ENCODE data around the gene SSH2. TPM values are rescaled to one million over a fixed set of nuclear protein-coding genes. Genes with fewer than 3 reads are reported as not detected.
"Not testable (repeated sequence)": the region's sequence is repeated elsewhere in the genome, so short reads cannot be mapped to it uniquely, and the experiment has no call there.

SSH2 gene
- total RNA-seq, 1 experiment from 2014 or later, result 45.1 TPM

GRCh38 chr17:29862951-29863350 is 67.1 kb downstream of the SSH2 start:
- intact Hi-C loops (cut with micrococcal nuclease; ENCODE audit: unreplicated experiment), result no loop called here
- ChIA-PET CTCF (no interaction called here), POLR2A (ENCODE audit: unreplicated experiment) (interaction anchor here (0.7 kb wide), 1 partner anchor 171 kb away, joined by 10 read pairs; no protein-coding TSS in a partner anchor)
- Histone ChIP-seq H3K9me3 (ENCODE audit: insufficient read depth, low read depth) (no peaks in the 10 kb centered on the region), H3K9me2 (ENCODE audit: insufficient read depth) (no peaks in the 10 kb centered on the region), H2AFZ (no peak overlapping the region), H3K36me3 (ENCODE audit: low read depth) (no peaks in the 10 kb centered on the region), H3K4me1 (replicated peaks; ENCODE audit: insufficient read depth) (no peaks in the 10 kb centered on the region), H3K4me3 (no peak overlapping the region), H3K79me2 (ENCODE audit: low read depth) (no peaks in the 10 kb centered on the region), H3K4me2 (no peak overlapping the region), H3K27ac (no peak overlapping the region), H3F3A (ENCODE audit: insufficient read depth, low read depth) (no peaks in the 10 kb centered on the region), H3K27me3 (ENCODE audit: insufficient read depth, low read depth) (no peaks in the 10 kb centered on the region), H4K20me1 (ENCODE audit: insufficient read depth) (no peaks in the 10 kb centered on the region)
- DNase-seq, result no peak
- TF ChIP-seq CTCF (conservative IDR thresholded peaks at IDR 0.05) (no peak), EZH2 (IDR thresholded peaks at IDR 0.05; ENCODE audit: low read depth) (no peak)
- no TSS peak for BruUV-seq (replicated peaks)

- Histone ChIP-seq H3K36me3 (ENCODE audit: low read depth) (no peaks in the 10 kb centered on the region), H3K9me3 (ENCODE audit: insufficient read depth, low read depth) (no peaks in the 10 kb centered on the region; the same call in 1 of the 2 replicates), H3K4me2 (no peak overlapping the region), H3K27ac (no peak overlapping the region), H3F3A (ENCODE audit: insufficient read depth, low read depth) (no peaks in the 10 kb centered on the region), H3K79me2 (ENCODE audit: low read depth) (no peaks in the 10 kb centered on the region), H4K20me1 (ENCODE audit: insufficient read depth) (no peaks in the 10 kb centered on the region), H3K4me1 (replicated peaks; ENCODE audit: insufficient read depth) (no peaks in the 10 kb centered on the region), H3K9me2 (ENCODE audit: insufficient read depth) (no peaks in the 10 kb centered on the region), H2AFZ (no peak overlapping the region), H3K4me3 (no peak overlapping the region), H3K27me3 (ENCODE audit: insufficient read depth, low read depth) (no peaks in the 10 kb centered on the region)
- no TSS peak for BruUV-seq (replicated peaks)
- POLR2A ChIA-PET (ENCODE audit: unreplicated experiment), result interaction anchor here (0.6 kb wide), 2 partner anchors 23 to 318 kb away, joined by 3 read pairs; no protein-coding TSS in a partner anchor
- TF ChIP-seq CTCF (conservative IDR thresholded peaks at IDR 0.05), result no peak
- no peak for TF ChIP-seq EZH2 (IDR thresholded peaks at IDR 0.05; ENCODE audit: low read depth)
- intact Hi-C loops (cut with micrococcal nuclease; ENCODE audit: unreplicated experiment), result no loop called here
- DNase-seq, result no peak
- CTCF ChIA-PET, result no interaction called here
These were observed 67.9 kb downstream of the SSH2 start for GRCh38 chr17:29862127-29862526.

- H3K79me2 ChIP-seq (ENCODE audit: low read depth); H3K27me3 ChIP-seq (ENCODE audit: insufficient read depth, low read depth); H3K4me1 ChIP-seq (replicated peaks; ENCODE audit: insufficient read depth); BruUV-seq (replicated peaks); H3K4me3 ChIP-seq; intact Hi-C loops (cut with micrococcal nuclease; ENCODE audit: unreplicated experiment); H3K9me3 ChIP-seq (ENCODE audit: insufficient read depth, low read depth); DNase-seq; H3K27ac ChIP-seq; H4K20me1 ChIP-seq (ENCODE audit: insufficient read depth); H2AFZ ChIP-seq; H3F3A ChIP-seq (ENCODE audit: insufficient read depth, low read depth); H3K36me3 ChIP-seq (ENCODE audit: low read depth); H3K4me2 ChIP-seq; CTCF ChIA-PET; POLR2A ChIA-PET (ENCODE audit: unreplicated experiment); H3K9me2 ChIP-seq (ENCODE audit: insufficient read depth): not testable (repeated sequence)
These were observed 70.6 kb downstream of the SSH2 start for GRCh38 chr17:29859445-29859844.

GRCh38 chr17:29857823-29858222 is 72.2 kb downstream of the SSH2 start:
- intact Hi-C loops (cut with micrococcal nuclease; ENCODE audit: unreplicated experiment), result no loop called here
- POLR2A ChIA-PET (ENCODE audit: unreplicated experiment), result no interaction called here
- Histone ChIP-seq H2AFZ (no peak overlapping the region), H3K9me2 (ENCODE audit: insufficient read depth) (no peaks in the 10 kb centered on the region), H3K79me2 (ENCODE audit: low read depth) (no peaks in the 10 kb centered on the region), H3K4me2 (no peak overlapping the region), H4K20me1 (ENCODE audit: insufficient read depth) (no peaks in the 10 kb centered on the region), H3K9me3 (ENCODE audit: insufficient read depth, low read depth) (no peaks in the 10 kb centered on the region; the same call in 1 of the 2 replicates), H3K36me3 (ENCODE audit: low read depth) (no peaks in the 10 kb centered on the region), H3K4me3 (no peak overlapping the region), H3K27me3 (ENCODE audit: insufficient read depth, low read depth) (no peaks in the 10 kb centered on the region), H3K27ac (no peak overlapping the region), H3F3A (ENCODE audit: insufficient read depth, low read depth) (no peaks in the 10 kb centered on the region; the same call in 1 of the 2 replicates), H3K4me1 (replicated peaks; ENCODE audit: insufficient read depth) (no peaks in the 10 kb centered on the region)
- TF ChIP-seq CTCF (conservative IDR thresholded peaks at IDR 0.05), result no peak
- no peak for TF ChIP-seq EZH2 (IDR thresholded peaks at IDR 0.05; ENCODE audit: low read depth)
- no TSS peak for BruUV-seq (replicated peaks)
- CTCF ChIA-PET, result no interaction called here
- DNase-seq, result no peak

GRCh38 chr17:29857105-29857504 is 72.9 kb downstream of the SSH2 start:
- CTCF ChIA-PET; BruUV-seq (replicated peaks); POLR2A ChIA-PET (ENCODE audit: unreplicated experiment): not testable (repeated sequence)

More at GRCh38 chr17:29857105-29857504, 72.9 kb downstream of the SSH2 start:
- H3K9me3 ChIP-seq (ENCODE audit: insufficient read depth, low read depth); H3K27me3 ChIP-seq (ENCODE audit: insufficient read depth, low read depth); H3F3A ChIP-seq (ENCODE audit: insufficient read depth, low read depth); H3K4me1 ChIP-seq (replicated peaks; ENCODE audit: insufficient read depth); H3K36me3 ChIP-seq (ENCODE audit: low read depth); H3K4me3 ChIP-seq; H2AFZ ChIP-seq; H3K9me2 ChIP-seq (ENCODE audit: insufficient read depth); H3K79me2 ChIP-seq (ENCODE audit: low read depth); intact Hi-C loops (cut with micrococcal nuclease; ENCODE audit: unreplicated experiment); H4K20me1 ChIP-seq (ENCODE audit: insufficient read depth); DNase-seq; H3K27ac ChIP-seq; H3K4me2 ChIP-seq: not testable (repeated sequence)
